GM18505 (cell line): Measurements from ENCODE around the gene MYH13.

Source experiments
- ATAC-seq: cut with Tn5 transposase; IDR thresholded peaks from one replicate; pipeline ENCODE4 v1.9.1; 2021; ENCODE audit not compliant: unreplicated experiment
- POLR2A ChIP-seq: IDR thresholded peaks from 4 replicates; pipeline ENCODE4 v1.6.1; 2011; ENCODE audit warnings: borderline replicate concordance; ENCODE audit not compliant: insufficient read depth, insufficient read length; ENCODE audit errors: extremely low read depth

Gene MYH13

GRCh38 chr17:10328206-10328605, 44.6 kb downstream of the MYH13 start:
- ATAC-seq, result no peak
- no peak for TF ChIP-seq POLR2A

DNA sequence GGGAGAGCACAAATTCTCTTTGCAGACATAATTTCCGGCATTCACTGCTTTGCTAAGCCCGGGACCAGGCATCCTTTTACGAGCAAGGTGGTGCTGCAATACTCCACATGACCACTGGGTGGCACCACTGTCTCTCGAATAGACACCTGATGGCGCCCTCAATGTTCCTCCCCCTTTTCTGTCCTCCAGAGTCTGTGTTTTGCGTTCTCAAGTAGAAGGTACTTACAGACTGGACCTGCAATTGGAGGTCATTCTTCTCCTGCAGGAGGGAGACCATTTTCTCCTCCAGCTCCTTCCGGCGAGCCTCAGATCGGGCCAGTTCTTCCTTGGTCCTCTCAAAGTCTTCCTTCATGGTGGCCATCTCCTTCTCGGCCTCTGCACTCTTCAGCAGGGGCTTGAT, 45.2 kb downstream of the MYH13 start:
- no peak for TF ChIP-seq POLR2A
- ATAC-seq, result peak; percentile 52

DNA sequence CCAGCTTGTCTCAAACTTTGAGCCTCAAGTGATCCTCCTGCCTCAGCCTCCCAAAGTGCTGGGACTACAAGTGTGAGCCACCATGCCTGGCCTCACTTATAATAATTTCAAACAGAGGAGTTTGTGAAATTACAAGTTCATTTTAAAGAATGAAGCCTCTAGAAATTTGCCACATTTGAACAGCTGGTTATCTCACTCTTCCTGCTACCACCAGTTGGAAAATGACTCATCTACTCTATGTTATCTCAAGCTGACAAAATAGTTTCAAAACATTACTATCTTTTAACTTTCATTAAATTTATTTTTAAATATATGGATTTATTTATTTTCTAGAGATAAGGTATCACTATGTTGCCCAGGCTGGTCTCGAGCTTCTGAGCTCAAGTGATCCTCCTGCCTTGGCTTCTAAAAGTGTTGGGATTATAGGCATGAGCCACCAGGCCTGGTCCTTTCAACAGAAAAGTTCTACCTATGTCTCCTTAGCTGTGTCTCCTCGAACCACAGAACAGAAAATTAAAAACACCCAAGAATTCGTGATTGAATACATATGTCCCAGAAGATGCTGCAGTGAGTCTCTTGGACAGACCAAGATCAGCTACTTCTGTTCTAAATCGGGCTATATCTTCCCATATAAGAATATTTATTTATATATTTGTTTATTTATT, 47.6 kb downstream of the MYH13 start:
- ATAC-seq, result no peak
- no peak for TF ChIP-seq POLR2A

DNA sequence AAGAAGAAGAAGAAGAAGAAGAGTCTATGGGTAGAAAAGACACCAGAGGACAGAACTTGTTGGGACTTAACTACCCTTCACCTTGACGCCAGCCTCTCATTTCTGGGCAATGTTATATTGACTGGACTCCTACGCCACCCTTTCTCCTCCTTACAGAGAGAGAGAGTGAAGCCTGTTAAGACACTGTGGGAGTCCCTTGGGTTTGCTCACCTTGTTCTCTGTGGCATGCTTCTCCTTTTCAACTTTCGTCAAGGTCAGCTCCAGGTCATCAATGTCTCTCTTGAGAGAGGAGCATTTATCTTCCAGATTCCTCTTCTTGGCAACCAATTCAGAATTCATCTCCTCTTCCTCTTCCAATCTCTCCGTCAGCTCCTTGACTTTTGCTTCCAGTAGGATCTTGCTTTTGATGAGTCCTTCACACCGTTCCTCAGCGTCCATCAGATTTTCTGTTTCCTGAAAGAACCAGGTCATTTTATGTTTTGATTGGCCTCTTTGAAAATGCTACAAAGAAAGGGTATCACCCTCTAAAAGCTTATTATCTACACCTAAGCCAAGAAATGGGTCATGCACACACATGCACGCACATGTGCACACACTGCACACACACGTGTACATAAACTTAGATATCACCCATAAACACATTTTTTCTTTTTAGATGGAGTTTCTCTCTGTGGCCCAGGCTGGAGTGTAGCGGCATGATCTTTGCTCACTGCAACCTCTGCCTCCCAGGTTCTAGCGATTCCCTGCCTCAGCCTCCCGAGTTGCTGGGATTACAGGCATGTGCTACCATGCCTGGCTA, 48.8 kb downstream of the MYH13 start:
- no peak for TF ChIP-seq POLR2A
- no peak for ATAC-seq

DNA sequence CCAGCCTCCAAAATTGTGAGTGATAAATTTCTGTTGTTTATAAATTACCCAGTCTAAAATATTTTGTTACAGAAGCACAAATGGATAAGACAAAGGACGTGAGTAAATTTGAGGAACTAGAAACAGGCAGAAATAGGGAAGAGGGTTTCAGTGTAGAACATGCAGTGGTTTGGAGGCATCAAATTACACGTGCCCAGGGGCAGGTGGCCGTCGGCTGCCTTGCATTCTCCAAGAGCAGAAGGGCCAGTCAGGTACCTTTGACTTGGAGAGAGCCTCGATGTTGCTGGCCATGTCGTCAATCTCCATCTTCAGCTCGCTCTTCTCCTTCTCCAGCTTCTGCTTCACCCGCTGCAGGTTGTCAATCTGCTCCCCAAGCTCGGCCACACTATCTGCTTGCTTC, 54.3 kb downstream of the MYH13 start:
- TF ChIP-seq POLR2A, result no peak
- ATAC-seq, result no peak

GRCh38 chr17:10317543-10317834, 55.3 kb downstream of the MYH13 start:
- no peak for ATAC-seq
- TF ChIP-seq POLR2A, result no peak

- ATAC-seq, result peak; percentile 66
- TF ChIP-seq POLR2A, result no peak
Measured at GRCh38 chr17:10316801-10317542, 55.8 kb downstream of the MYH13 start.

DNA sequence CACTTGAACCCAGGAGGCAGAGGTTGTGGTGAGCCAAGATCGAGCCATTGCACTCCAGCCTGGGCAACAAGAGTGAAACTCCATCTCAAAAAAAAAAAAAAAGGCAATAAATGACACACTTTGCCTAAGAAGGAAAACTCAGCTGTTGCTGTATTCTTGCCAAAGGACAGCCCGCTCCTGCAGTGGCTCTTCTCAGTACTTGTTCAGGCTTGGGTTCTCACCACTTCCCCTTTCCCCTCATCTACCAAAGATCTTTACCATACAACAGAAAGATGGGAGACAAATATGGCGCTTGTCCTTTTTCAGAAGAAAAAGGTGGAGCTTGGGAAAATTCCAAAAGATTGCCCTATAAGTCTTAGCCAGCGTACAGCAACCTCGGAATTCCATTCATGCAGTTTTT, 58.5 kb downstream of the MYH13 start:
- ATAC-seq, result no peak

GRCh38 chr17:10313037-10313672, 59.7 kb downstream of the MYH13 start:
- ATAC-seq, result no peak
- no peak for TF ChIP-seq POLR2A

More for the DNA sequence above, 58.5 kb downstream of the MYH13 start:
- no peak for TF ChIP-seq POLR2A

DNA sequence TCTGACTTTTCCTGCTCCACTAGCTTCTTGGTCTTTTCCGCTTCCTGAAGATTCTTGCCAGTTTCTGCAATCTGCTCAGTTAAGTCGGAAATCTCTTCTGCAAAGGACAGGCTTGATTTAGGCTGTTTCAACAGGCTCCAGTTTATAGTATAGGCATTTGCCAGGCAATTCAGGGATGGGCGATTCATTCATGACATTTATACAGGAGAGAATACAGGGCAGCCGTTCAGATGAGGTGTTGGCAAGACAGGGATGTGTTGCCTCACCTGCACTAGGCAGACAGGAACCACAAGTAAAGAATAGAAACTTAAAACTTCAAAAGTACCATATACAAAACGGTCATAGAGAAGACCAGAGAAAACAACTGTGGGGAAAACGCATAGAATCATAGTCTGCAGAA, 61.7 kb downstream of the MYH13 start:
- TF ChIP-seq POLR2A, result no peak
- no peak for ATAC-seq

- ATAC-seq, result no peak
- TF ChIP-seq POLR2A, result no peak
Measured at GRCh38 chr17:10309003-10309974, 63.5 kb downstream of the MYH13 start.

- no peak for TF ChIP-seq POLR2A
- no peak for ATAC-seq
Measured at GRCh38 chr17:10306585-10306984, 66.2 kb downstream of the MYH13 start.

GRCh38 chr17:10305398-10305797, 67.4 kb downstream of the MYH13 start:
- no peak for TF ChIP-seq POLR2A
- no peak for ATAC-seq

DNA sequence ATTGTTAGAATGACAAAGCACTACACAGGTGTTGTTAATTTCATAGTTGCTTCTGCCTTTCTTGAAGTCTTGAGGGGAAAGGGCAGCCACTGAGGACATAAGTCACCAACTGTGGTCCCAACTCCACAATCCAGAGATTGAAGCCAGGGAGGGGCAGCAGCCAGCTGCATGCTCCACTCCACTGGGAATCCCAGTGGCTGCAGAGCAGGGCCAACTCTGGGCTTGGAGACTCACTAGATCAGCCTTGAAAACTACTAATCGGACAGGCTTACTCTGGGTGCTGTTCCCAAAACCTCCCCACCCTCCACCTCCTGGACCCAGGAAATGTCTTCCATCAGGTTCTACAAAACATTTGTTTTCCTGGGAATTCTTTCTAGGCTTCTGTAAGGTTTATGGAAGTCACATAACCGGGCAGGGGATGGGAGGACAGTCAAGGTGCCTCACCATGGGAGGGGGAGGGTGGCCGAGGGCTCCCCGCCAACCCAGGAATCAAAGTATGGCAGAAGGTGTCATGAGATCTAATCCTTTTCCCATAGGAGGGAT, 68.0 kb downstream of the MYH13 start:
- no peak for ATAC-seq
- no peak for TF ChIP-seq POLR2A
